Natural killer cell (primary cell): ENCODE measurements around the gene CDCA4. TPM values are rescaled to one million over a fixed set of nuclear protein-coding genes. Genes with fewer than 3 reads are reported as not detected.

Experiments
- ATAC-seq, 3 donors: fragments of 150-1000 bp in 2 of 3; fragments of 200-7000 bp in 1 of 3; cut with Tn5 transposase; 1 replicate in 1 of 3; 2 replicates in 2 of 3; pipeline ENCODE4 v1.10.0; 2021; ENCODE audit warnings: mild to moderate bottlenecking in 2 of 3, moderate library complexity in 2 of 3
- DNase-seq, 2 donors: peaks; one replicate each; pipeline versions ENCODE4 v3.0.0 to v3.0.0-alpha.2; 2013 to 2021; ENCODE audit warnings: mixed read lengths in 1 of 2
- H3K27ac ChIP-seq: one replicate; pipeline ENCODE4 v1.5.1; 2013; ENCODE audit warnings: mild to moderate bottlenecking, low read length
- H3K27me3 ChIP-seq: one replicate; pipeline ENCODE4 v1.6.1; 2013; ENCODE audit warnings: low read length; ENCODE audit not compliant: control insufficient read depth, insufficient read depth
- H3K36me3 ChIP-seq: one replicate; pipeline ENCODE4 v1.6.1; 2013; ENCODE audit warnings: low read length; ENCODE audit not compliant: control insufficient read depth, insufficient read depth
- H3K4me1 ChIP-seq: one replicate; pipeline ENCODE4 v1.6.1; 2013; ENCODE audit warnings: low read length; ENCODE audit not compliant: control insufficient read depth, insufficient read depth
- H3K4me3 ChIP-seq: one replicate; pipeline ENCODE4 v1.5.1; 2013; ENCODE audit warnings: low read length
- H3K9me3 ChIP-seq: one replicate; pipeline ENCODE4 v1.6.1; 2013; ENCODE audit warnings: low read length; ENCODE audit not compliant: control insufficient read depth, insufficient read depth
- H3K27ac Mint-ChIP-seq, 2 donors: one replicate each; pipeline ENCODE4 v1.8.0; 2022; ENCODE audit warnings: mild to moderate bottlenecking in 2 of 2, mixed read lengths in 2 of 2, moderate library complexity in 1 of 2
- H3K27me3 Mint-ChIP-seq, 2 donors: one replicate each; pipeline ENCODE4 v1.8.0; 2022; ENCODE audit warnings: low read depth in 2 of 2, mixed read lengths in 2 of 2
- H3K36me3 Mint-ChIP-seq: one replicate; pipeline ENCODE4 v1.8.0; 2022; ENCODE audit warnings: mixed read lengths
- H3K4me1 Mint-ChIP-seq, 2 donors: one replicate each; pipeline ENCODE4 v1.8.0; 2022; ENCODE audit warnings: mixed read lengths in 2 of 2
- H3K4me3 Mint-ChIP-seq: one replicate; pipeline ENCODE4 v1.8.0; 2022; ENCODE audit warnings: mild to moderate bottlenecking, moderate library complexity, mixed read lengths
- H3K9me3 Mint-ChIP-seq, 2 donors: one replicate each; pipeline ENCODE4 v1.8.0; 2022; ENCODE audit warnings: mixed read lengths in 2 of 2
- CTCF ChIP-seq: fragments of 200-600 bp; IDR thresholded peaks from one replicate; pipeline ENCODE4 v1.8.0; 2022; ENCODE audit warnings: antibody characterized with exemption
- WGBS: methylation state at CpG from one replicate; pipeline ENCODE4 v1.1.7; 2013; ENCODE audit warnings: missing lambda C conversion rate; ENCODE audit not compliant: insufficient coverage; 5-methylcytosine and 5-hydroxymethylcytosine counted together
- intact Hi-C: fragments of 100-400 bp; cut with micrococcal nuclease; formaldehyde crosslinking; loops from one replicate; pipeline ENCODE4 v1.14.2; 2022
- total RNA-seq, 4 donors: library from RNA; stranded (reverse); fragments of 120-200 nt in 1 of 4; gene quantifications; one replicate each; pipeline versions ENCODE4 v1.2.3 to v1.2.4, GENCODE V29; 2013 to 2022

The CDCA4 gene
- total RNA-seq, 3 donors from 2014 or later (not counting 1 experiment from before 2014, with no cell fraction given), result 10.3 to 20.7 (median 16.6) TPM

DNA sequence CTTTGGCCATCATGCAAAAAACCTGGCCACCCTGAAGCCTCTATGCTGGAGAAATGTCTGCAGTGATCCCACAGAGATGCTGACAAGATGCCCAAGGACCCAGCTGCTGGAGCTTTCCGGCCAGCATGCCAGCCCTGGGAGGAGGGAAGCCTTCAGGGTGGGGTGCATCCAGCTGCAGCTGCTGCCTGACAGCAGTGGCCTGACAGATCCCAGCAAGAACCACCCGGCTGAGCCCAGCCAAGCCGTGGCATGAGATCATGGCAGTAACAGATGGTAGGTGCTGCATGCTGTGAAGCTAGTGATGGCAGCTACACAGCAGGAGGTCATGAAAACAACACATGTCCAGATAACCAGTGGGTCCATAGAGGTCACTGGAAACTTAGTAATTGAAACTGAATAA is 21.5 kb downstream of the CDCA4 start:
- no peaks in the 10 kb centered on the region for H3K9me3 Mint-ChIP-seq
- H3K4me3 Mint-ChIP-seq, result no peak overlapping the region
- no peaks in the 10 kb centered on the region for H3K36me3 Mint-ChIP-seq
- DNase-seq, result no peak
- H3K9me3 ChIP-seq, result no peaks in the 10 kb centered on the region
- ATAC-seq, result no peak
- WGBS, result 97% methylated on average over 3 of the region's 3 CpGs
- TF ChIP-seq CTCF, result no peak
- H3K27me3 ChIP-seq, result no peaks in the 10 kb centered on the region
- H3K27ac Mint-ChIP-seq, result no peak overlapping the region
- H3K27me3 Mint-ChIP-seq, result no peaks in the 10 kb centered on the region
- no peaks in the 10 kb centered on the region for H3K36me3 ChIP-seq
- no peak overlapping the region for H3K4me3 ChIP-seq
- H3K27ac ChIP-seq, result no peak overlapping the region
- intact Hi-C loops, result no loop called here
- no peaks in the 10 kb centered on the region for H3K4me1 Mint-ChIP-seq
- H3K4me1 ChIP-seq, result no peaks in the 10 kb centered on the region

GRCh38 chr14:104998801-104999200 is 22.1 kb downstream of the CDCA4 start:
- no peaks in the 10 kb centered on the region for H3K27me3 Mint-ChIP-seq
- H3K27me3 ChIP-seq, result no peaks in the 10 kb centered on the region
- H3K36me3 ChIP-seq, result no peaks in the 10 kb centered on the region
- no peaks in the 10 kb centered on the region for H3K9me3 Mint-ChIP-seq
- no peak overlapping the region for H3K4me3 Mint-ChIP-seq
- DNase-seq, result no peak
- H3K4me1 Mint-ChIP-seq, result no peaks in the 10 kb centered on the region
- intact Hi-C loops, result no loop called here
- H3K36me3 Mint-ChIP-seq, result no peaks in the 10 kb centered on the region
- no peak overlapping the region for H3K27ac Mint-ChIP-seq
- no peaks in the 10 kb centered on the region for H3K9me3 ChIP-seq
- no peak for TF ChIP-seq CTCF
- H3K4me3 ChIP-seq, result no peak overlapping the region
- H3K27ac ChIP-seq, result no peak overlapping the region
- WGBS, result 94% methylated on average over 5 of the region's 5 CpGs
- H3K4me1 ChIP-seq, result no peaks in the 10 kb centered on the region
- no peak for ATAC-seq

DNA sequence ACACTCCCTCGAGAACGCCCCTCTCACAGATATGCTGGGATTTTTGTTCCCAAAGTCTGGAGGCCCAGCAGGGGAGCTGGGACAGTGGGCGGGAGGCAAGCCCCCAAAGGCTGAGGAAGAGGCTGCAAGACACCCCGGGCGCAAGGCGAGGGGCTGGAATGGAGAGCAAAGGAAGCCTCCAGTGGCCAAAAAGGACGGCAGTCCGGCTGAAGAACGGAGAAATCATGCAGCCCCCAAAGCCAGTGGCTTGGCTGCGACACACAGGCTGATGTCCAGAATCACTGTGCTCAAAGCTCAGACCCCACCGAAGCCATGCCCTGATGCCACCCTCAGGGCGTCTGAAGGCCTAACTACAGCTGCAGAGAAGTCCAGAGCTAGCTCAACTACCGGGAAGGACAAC is 24.4 kb downstream of the CDCA4 start:
- H3K4me3 ChIP-seq, result no peak overlapping the region
- no peak for DNase-seq
- no peaks in the 10 kb centered on the region for H3K27me3 Mint-ChIP-seq

More for the DNA sequence above, 24.4 kb downstream of the CDCA4 start:
- Histone ChIP-seq H3K27ac (no peak overlapping the region), H3K9me3 (no peaks in the 10 kb centered on the region), H3K36me3 (no peaks in the 10 kb centered on the region), H3K4me1 (no peaks in the 10 kb centered on the region), H3K27me3 (no peaks in the 10 kb centered on the region)
- no peak for TF ChIP-seq CTCF
- H3K4me1 Mint-ChIP-seq, result no peaks in the 10 kb centered on the region
- H3K4me3 Mint-ChIP-seq, result no peak overlapping the region
- no peak overlapping the region for H3K27ac Mint-ChIP-seq
- H3K9me3 Mint-ChIP-seq, result no peaks in the 10 kb centered on the region
- intact Hi-C loops, result no loop called here
- WGBS, result 98% methylated on average over 13 of the region's 13 CpGs
- no peaks in the 10 kb centered on the region for H3K36me3 Mint-ChIP-seq
- no peak for ATAC-seq
